HEK293 (cell line): ENCODE results near the gene HUS1B.

Source experiments
- CTCF ChIP-seq: fragments of 450-650 bp; formaldehyde crosslinking; IDR thresholded peaks from 2 replicates; pipeline ENCODE4 v1.5.1; 2016; ENCODE audit warnings: missing biosample characterization, missing genetic modification characterization
- GLI2 ChIP-seq: fragments of 450-650 bp; formaldehyde crosslinking; IDR thresholded peaks from 2 replicates; pipeline ENCODE4; 2017; ENCODE audit warnings: missing biosample characterization, missing genetic modification characterization, low read depth, borderline replicate concordance
- HOXC10 ChIP-seq: sonication (generic); formaldehyde crosslinking; IDR thresholded peaks from 2 replicates; pipeline ENCODE4 v1.8.1; 2023; ENCODE audit warnings: mild to moderate bottlenecking, missing genetic modification reagents
- IKZF3 ChIP-seq: fragments of 450-650 bp; IDR thresholded peaks from 2 replicates; pipeline ENCODE4 v1.5.0; 2018; ENCODE audit warnings: missing biosample characterization, mild to moderate bottlenecking, missing genetic modification characterization, moderate library complexity
- OVOL3 ChIP-seq: fragments of 450-650 bp; formaldehyde crosslinking; IDR thresholded peaks from 2 replicates; pipeline ENCODE4 v1.5.1; 2016; ENCODE audit warnings: missing biosample characterization, missing genetic modification characterization
- REPIN1 ChIP-seq: fragments of 450-650 bp; formaldehyde crosslinking; IDR thresholded peaks from 2 replicates; pipeline ENCODE4 v1.5.1; 2017; ENCODE audit warnings: missing biosample characterization, missing genetic modification characterization, low read depth
- SP3 ChIP-seq: fragments of 450-650 bp; formaldehyde crosslinking; IDR thresholded peaks from 2 replicates; pipeline ENCODE4 v1.5.1; 2016; ENCODE audit warnings: missing biosample characterization, missing genetic modification characterization
- SP7 ChIP-seq: fragments of 450-650 bp; formaldehyde crosslinking; IDR thresholded peaks from 2 replicates; pipeline ENCODE4 v1.5.1; 2016; ENCODE audit warnings: missing biosample characterization, missing genetic modification characterization
- TRIM28 ChIP-seq: IDR thresholded peaks from 2 replicates; pipeline ENCODE4 v1.6.1; 2011; ENCODE audit warnings: low read length, control low read depth, borderline replicate concordance
- WT1 ChIP-seq: fragments of 450-650 bp; formaldehyde crosslinking; IDR thresholded peaks from 2 replicates; pipeline ENCODE4 v1.5.1; 2016; ENCODE audit warnings: missing biosample characterization, missing genetic modification characterization
- ZBTB7A ChIP-seq: fragments of 450-650 bp; formaldehyde crosslinking; IDR thresholded peaks from 2 replicates; pipeline ENCODE4 v1.5.1; 2016; ENCODE audit warnings: low read depth, missing biosample characterization, missing genetic modification characterization
- ZBTB8A ChIP-seq: fragments of 450-650 bp; formaldehyde crosslinking; IDR thresholded peaks from 2 replicates; pipeline ENCODE4 v1.5.1; 2016; ENCODE audit warnings: missing biosample characterization, missing genetic modification characterization
- ZEB2 ChIP-seq: fragments of 450-650 bp; formaldehyde crosslinking; IDR thresholded peaks from 2 replicates; pipeline ENCODE4 v1.5.1; 2016; ENCODE audit warnings: missing biosample characterization, missing genetic modification characterization
- ZNF133 ChIP-seq: fragments of 450-650 bp; formaldehyde crosslinking; IDR thresholded peaks from 2 replicates; pipeline ENCODE4 v1.5.1; 2016; ENCODE audit warnings: missing biosample characterization, missing genetic modification characterization
- ZNF2 ChIP-seq: fragments of 450-650 bp; formaldehyde crosslinking; IDR thresholded peaks from 2 replicates; pipeline ENCODE4 v1.5.1; 2016; ENCODE audit warnings: missing biosample characterization, missing genetic modification characterization
- ZNF214 ChIP-seq: fragments of 450-650 bp; formaldehyde crosslinking; IDR thresholded peaks from 2 replicates; pipeline ENCODE4 v1.5.1; 2017; ENCODE audit warnings: missing biosample characterization, mild to moderate bottlenecking, missing genetic modification characterization, borderline replicate concordance
- ZNF292 ChIP-seq: fragments of 450-650 bp; formaldehyde crosslinking; IDR thresholded peaks from 2 replicates; pipeline ENCODE4 v1.5.1; 2016; ENCODE audit warnings: low read depth, missing biosample characterization, missing genetic modification characterization, borderline replicate concordance
- ZNF354C ChIP-seq: fragments of 450-650 bp; formaldehyde crosslinking; IDR thresholded peaks from 2 replicates; pipeline ENCODE4 v1.5.1; 2016; ENCODE audit warnings: missing biosample characterization, missing genetic modification characterization, low read depth, borderline replicate concordance
- ZNF433 ChIP-seq: fragments of 450-650 bp; formaldehyde crosslinking; IDR thresholded peaks from 2 replicates; pipeline ENCODE4 v1.5.1; 2016; ENCODE audit warnings: missing biosample characterization, missing genetic modification characterization, low read depth
- ZNF530 ChIP-seq: fragments of 450-650 bp; formaldehyde crosslinking; IDR thresholded peaks from 2 replicates; pipeline ENCODE4 v1.5.1; 2016; ENCODE audit warnings: low read depth, missing biosample characterization, missing genetic modification characterization
- ZNF571 ChIP-seq: fragments of 450-650 bp; formaldehyde crosslinking; IDR thresholded peaks from 2 replicates; pipeline ENCODE4 v1.5.0; 2017; ENCODE audit warnings: missing biosample characterization, missing genetic modification characterization
- ZNF596 ChIP-seq: fragments of 450-650 bp; IDR thresholded peaks from 2 replicates; pipeline ENCODE4 v1.5.0; 2018; ENCODE audit warnings: missing biosample characterization, mild to moderate bottlenecking, missing genetic modification characterization, moderate library complexity
- ZNF600 ChIP-seq: fragments of 450-650 bp; formaldehyde crosslinking; IDR thresholded peaks from 2 replicates; pipeline ENCODE4 v1.5.1; 2016; ENCODE audit warnings: missing biosample characterization, missing genetic modification characterization
- ZNF629 ChIP-seq: fragments of 450-650 bp; formaldehyde crosslinking; IDR thresholded peaks from 2 replicates; pipeline ENCODE4 v1.5.1; 2017; ENCODE audit warnings: missing biosample characterization, missing genetic modification characterization
- ZNF747 ChIP-seq: fragments of 450-650 bp; formaldehyde crosslinking; IDR thresholded peaks from 2 replicates; pipeline ENCODE4 v1.5.1; 2016; ENCODE audit warnings: missing biosample characterization, missing genetic modification characterization
- ZSCAN30 ChIP-seq: fragments of 450-650 bp; IDR thresholded peaks from 2 replicates; pipeline ENCODE4 v1.5.1; 2018; ENCODE audit warnings: missing biosample characterization, mild to moderate bottlenecking, missing genetic modification characterization, moderate library complexity
- ZXDB ChIP-seq: fragments of 450-650 bp; formaldehyde crosslinking; IDR thresholded peaks from 2 replicates; pipeline ENCODE4 v1.5.1; 2016; ENCODE audit warnings: missing biosample characterization, missing genetic modification characterization
- TF ChIP-seq, protein P1 (sequence below): fragments of 450-650 bp; formaldehyde crosslinking; IDR thresholded peaks from 2 replicates; pipeline ENCODE4 v1.5.1; 2016; ENCODE audit warnings: missing biosample characterization, missing genetic modification characterization
- TF ChIP-seq, protein P2 (sequence below): fragments of 450-650 bp; formaldehyde crosslinking; IDR thresholded peaks from 2 replicates; pipeline ENCODE4 v1.5.1; 2016; ENCODE audit warnings: missing biosample characterization, missing genetic modification characterization
- TF ChIP-seq, protein P3 (sequence below): fragments of 450-650 bp; formaldehyde crosslinking; IDR thresholded peaks from 2 replicates; pipeline ENCODE4 v1.5.1; 2016; ENCODE audit warnings: missing biosample characterization, missing genetic modification characterization
- TF ChIP-seq, protein P4 (sequence below): fragments of 450-650 bp; formaldehyde crosslinking; IDR thresholded peaks from 2 replicates; pipeline ENCODE4 v1.5.1; 2016; ENCODE audit warnings: missing biosample characterization, missing genetic modification characterization
- TF ChIP-seq, protein P5 (sequence below): fragments of 450-650 bp; formaldehyde crosslinking; IDR thresholded peaks from 2 replicates; pipeline ENCODE4 v1.5.1; 2016; ENCODE audit warnings: missing biosample characterization, missing genetic modification characterization, borderline replicate concordance

The HUS1B gene

GRCh38 chr6:686497-686896, 29.6 kb upstream of the HUS1B start (continued):
- TF ChIP-seq ZBTB7A (tag by site-specific recombination): no peak
- TF ChIP-seq ZNF747 (tag by site-specific recombination): no peak
- peak; percentile 57 for TF ChIP-seq ZNF629 (tag by site-specific recombination)
- TF ChIP-seq TRIM28: peak; percentile 21; the same call in 1 of the 2 replicates
- TF ChIP-seq ZNF292 (tag by site-specific recombination): no peak
- TF ChIP-seq ZNF600: no peak
- TF ChIP-seq, protein P1, sequence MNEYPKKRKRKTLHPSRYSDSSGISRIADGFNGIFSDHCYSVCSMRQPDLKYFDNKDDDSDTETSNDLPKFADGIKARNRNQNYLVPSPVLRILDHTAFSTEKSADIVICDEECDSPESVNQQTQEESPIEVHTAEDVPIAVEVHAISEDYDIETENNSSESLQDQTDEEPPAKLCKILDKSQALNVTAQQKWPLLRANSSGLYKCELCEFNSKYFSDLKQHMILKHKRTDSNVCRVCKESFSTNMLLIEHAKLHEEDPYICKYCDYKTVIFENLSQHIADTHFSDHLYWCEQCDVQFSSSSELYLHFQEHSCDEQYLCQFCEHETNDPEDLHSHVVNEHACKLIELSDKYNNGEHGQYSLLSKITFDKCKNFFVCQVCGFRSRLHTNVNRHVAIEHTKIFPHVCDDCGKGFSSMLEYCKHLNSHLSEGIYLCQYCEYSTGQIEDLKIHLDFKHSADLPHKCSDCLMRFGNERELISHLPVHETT (tag by site-specific recombination): peak; percentile 53; the same call in 1 of the 2 replicates
- TF ChIP-seq ZNF530: no peak
- TF ChIP-seq, protein P2, sequence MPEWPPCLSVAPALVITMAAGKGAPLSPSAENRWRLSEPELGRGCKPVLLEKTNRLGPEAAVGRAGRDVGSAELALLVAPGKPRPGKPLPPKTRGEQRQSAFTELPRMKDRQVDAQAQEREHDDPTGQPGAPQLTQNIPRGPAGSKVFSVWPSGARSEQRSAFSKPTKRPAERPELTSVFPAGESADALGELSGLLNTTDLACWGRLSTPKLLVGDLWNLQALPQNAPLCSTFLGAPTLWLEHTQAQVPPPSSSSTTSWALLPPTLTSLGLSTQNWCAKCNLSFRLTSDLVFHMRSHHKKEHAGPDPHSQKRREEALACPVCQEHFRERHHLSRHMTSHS (tag by site-specific recombination): no peak
- TF ChIP-seq WT1 (tag by site-specific recombination): peak; percentile 87
- peak; percentile 77 for TF ChIP-seq ZNF596 (tag by site-specific recombination)
- TF ChIP-seq IKZF3 (tag by site-specific recombination): peak; percentile 79
- no peak for TF ChIP-seq ZNF133
- TF ChIP-seq CTCF (tag by site-specific recombination): peak; percentile 70
- TF ChIP-seq SP3 (tag by site-specific recombination): no peak
- TF ChIP-seq HOXC10 (CRISPR knock-in tag): no peak
- no peak for TF ChIP-seq ZNF214
- 0 out of 2 replicates have a peak, but pooled peaks have one; percentile 25 for TF ChIP-seq GLI2 (tag by site-specific recombination)
- 0 out of 2 replicates have a peak, but pooled peaks have one; percentile 11 for TF ChIP-seq ZBTB8A (tag by site-specific recombination)
- peak; percentile 81 for TF ChIP-seq ZEB2 (tag by site-specific recombination)
- TF ChIP-seq, protein P3, sequence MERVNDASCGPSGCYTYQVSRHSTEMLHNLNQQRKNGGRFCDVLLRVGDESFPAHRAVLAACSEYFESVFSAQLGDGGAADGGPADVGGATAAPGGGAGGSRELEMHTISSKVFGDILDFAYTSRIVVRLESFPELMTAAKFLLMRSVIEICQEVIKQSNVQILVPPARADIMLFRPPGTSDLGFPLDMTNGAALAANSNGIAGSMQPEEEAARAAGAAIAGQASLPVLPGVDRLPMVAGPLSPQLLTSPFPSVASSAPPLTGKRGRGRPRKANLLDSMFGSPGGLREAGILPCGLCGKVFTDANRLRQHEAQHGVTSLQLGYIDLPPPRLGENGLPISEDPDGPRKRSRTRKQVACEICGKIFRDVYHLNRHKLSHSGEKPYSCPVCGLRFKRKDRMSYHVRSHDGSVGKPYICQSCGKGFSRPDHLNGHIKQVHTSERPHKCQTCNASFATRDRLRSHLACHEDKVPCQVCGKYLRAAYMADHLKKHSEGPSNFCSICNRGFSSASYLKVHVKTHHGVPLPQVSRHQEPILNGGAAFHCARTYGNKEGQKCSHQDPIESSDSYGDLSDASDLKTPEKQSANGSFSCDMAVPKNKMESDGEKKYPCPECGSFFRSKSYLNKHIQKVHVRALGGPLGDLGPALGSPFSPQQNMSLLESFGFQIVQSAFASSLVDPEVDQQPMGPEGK (tag by site-specific recombination): no peak
- no peak for TF ChIP-seq ZNF2 (tag by site-specific recombination)
- no peak for TF ChIP-seq REPIN1 (tag by site-specific recombination)
- TF ChIP-seq ZXDB (tag by site-specific recombination): peak; percentile 73
- no peak for TF ChIP-seq ZNF354C (tag by site-specific recombination)
- TF ChIP-seq ZSCAN30 (tag by site-specific recombination): peak; percentile 79; the same call in 1 of the 2 replicates
- TF ChIP-seq, protein P4, sequence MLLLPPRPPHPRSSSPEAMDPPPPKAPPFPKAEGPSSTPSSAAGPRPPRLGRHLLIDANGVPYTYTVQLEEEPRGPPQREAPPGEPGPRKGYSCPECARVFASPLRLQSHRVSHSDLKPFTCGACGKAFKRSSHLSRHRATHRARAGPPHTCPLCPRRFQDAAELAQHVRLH (tag by site-specific recombination): peak; percentile 64; the same call in 1 of the 2 replicates
- no peak for TF ChIP-seq SP7
- TF ChIP-seq, protein P5, sequence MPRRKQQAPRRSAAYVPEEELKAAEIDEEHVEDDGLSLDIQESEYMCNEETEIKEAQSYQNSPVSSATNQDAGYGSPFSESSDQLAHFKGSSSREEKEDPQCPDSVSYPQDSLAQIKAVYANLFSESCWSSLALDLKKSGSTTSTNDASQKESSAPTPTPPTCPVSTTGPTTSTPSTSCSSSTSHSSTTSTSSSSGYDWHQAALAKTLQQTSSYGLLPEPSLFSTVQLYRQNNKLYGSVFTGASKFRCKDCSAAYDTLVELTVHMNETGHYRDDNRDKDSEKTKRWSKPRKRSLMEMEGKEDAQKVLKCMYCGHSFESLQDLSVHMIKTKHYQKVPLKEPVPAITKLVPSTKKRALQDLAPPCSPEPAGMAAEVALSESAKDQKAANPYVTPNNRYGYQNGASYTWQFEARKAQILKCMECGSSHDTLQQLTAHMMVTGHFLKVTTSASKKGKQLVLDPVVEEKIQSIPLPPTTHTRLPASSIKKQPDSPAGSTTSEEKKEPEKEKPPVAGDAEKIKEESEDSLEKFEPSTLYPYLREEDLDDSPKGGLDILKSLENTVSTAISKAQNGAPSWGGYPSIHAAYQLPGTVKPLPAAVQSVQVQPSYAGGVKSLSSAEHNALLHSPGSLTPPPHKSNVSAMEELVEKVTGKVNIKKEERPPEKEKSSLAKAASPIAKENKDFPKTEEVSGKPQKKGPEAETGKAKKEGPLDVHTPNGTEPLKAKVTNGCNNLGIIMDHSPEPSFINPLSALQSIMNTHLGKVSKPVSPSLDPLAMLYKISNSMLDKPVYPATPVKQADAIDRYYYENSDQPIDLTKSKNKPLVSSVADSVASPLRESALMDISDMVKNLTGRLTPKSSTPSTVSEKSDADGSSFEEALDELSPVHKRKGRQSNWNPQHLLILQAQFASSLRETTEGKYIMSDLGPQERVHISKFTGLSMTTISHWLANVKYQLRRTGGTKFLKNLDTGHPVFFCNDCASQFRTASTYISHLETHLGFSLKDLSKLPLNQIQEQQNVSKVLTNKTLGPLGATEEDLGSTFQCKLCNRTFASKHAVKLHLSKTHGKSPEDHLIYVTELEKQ (tag by site-specific recombination): peak; percentile 36; the same call in 1 of the 2 replicates
- TF ChIP-seq ZNF433 (tag by site-specific recombination): no peak
- no peak for TF ChIP-seq ZNF571 (tag by site-specific recombination)
- peak; percentile 89; the same call in 1 of the 2 replicates for TF ChIP-seq OVOL3 (tag by site-specific recombination)
